Erythroblast (primary cell): ENCODE measurements around the gene NCAPD3.

Source experiments
- GATA1 ChIP-seq: IDR thresholded peaks from 2 replicates; pipeline ENCODE4 v1.6.1; 2011; ENCODE audit warnings: low read depth, mild to moderate bottlenecking, control low read depth, low read length, moderate library complexity
- POLR2A ChIP-seq: IDR thresholded peaks from 2 replicates; pipeline ENCODE4 v1.6.1; 2011; ENCODE audit warnings: mild to moderate bottlenecking, low read length

- TF ChIP-seq POLR2A = no peak
- TF ChIP-seq GATA1 = no peak
Observed at GRCh38 chr11:134154441-134154840, 69.3 kb downstream of the NCAPD3 start.
